Retinal pigment epithelial cell (primary cell): Measurements from ENCODE around the gene SLC2A13.
"Not testable (repeated sequence)": the region's sequence is repeated elsewhere in the genome, so short reads cannot be mapped to it uniquely, and the experiment has no call there.

Experiments
- DNase-seq: peaks from one replicate; pipeline ENCODE4 v3.0.0-alpha.2; 2010; ENCODE audit warnings: low read depth
- H3K4me3 ChIP-seq: 2 replicates; pipeline ENCODE4 v1.5.1; 2011; ENCODE audit warnings: mild to moderate bottlenecking, low read length, control low read depth, moderate library complexity
- CTCF ChIP-seq: conservative IDR thresholded peaks from 2 replicates; pipeline ENCODE4 v1.5.1; 2011; ENCODE audit warnings: low read depth, low read length, control low read depth, inconsistent platforms

Gene SLC2A13

GRCh38 chr12:40031965-40032364 is 73.9 kb downstream of the SLC2A13 start:
- no peak for TF ChIP-seq CTCF
- no peak overlapping the region for H3K4me3 ChIP-seq
- DNase-seq: no peak

- H3K4me3 ChIP-seq, DNase-seq: not testable (repeated sequence)
These were observed 74.9 kb downstream of the SLC2A13 start for GRCh38 chr12:40030970-40031369.

- TF ChIP-seq CTCF: no peak
- no peak for DNase-seq
- no peak overlapping the region for H3K4me3 ChIP-seq
These were observed 77.6 kb downstream of the SLC2A13 start for GRCh38 chr12:40028296-40028695.

- H3K4me3 ChIP-seq: no peak overlapping the region
- no peak for TF ChIP-seq CTCF
- no peak for DNase-seq
These were observed 83.0 kb downstream of the SLC2A13 start for GRCh38 chr12:40022850-40023249.

GRCh38 chr12:40020261-40020691 is 85.6 kb downstream of the SLC2A13 start:
- no peak for DNase-seq
- H3K4me3 ChIP-seq: no peak overlapping the region
- no peak for TF ChIP-seq CTCF

GRCh38 chr12:40017488-40017887 is 88.4 kb downstream of the SLC2A13 start:
- no peak overlapping the region for H3K4me3 ChIP-seq
- no peak for TF ChIP-seq CTCF
- DNase-seq: no peak

- no peak for DNase-seq
- no peak overlapping the region for H3K4me3 ChIP-seq
- TF ChIP-seq CTCF: no peak
These were observed 88.9 kb downstream of the SLC2A13 start for GRCh38 chr12:40016980-40017379.

- no peak overlapping the region for H3K4me3 ChIP-seq
These were observed 90.0 kb downstream of the SLC2A13 start for GRCh38 chr12:40015881-40016280.

More at GRCh38 chr12:40015881-40016280, 90.0 kb downstream of the SLC2A13 start:
- DNase-seq: no peak
- TF ChIP-seq CTCF: no peak
